Body of pancreas (tissue), 4 donors: ENCODE data around the gene ZNRF4.

ENCODE experiments used
- CTCF ChIP-seq, 7 experiments: fragments of 450-650 bp in 4 of 7; fragments of 200-600 bp in 3 of 7; sonication (generic) in 3 of 7; IDR thresholded peaks; one replicate each; pipeline ENCODE4 v1.5.1; 2016 to 2019; ENCODE audit warnings: antibody characterized with exemption in 7 of 7
- POLR2A ChIP-seq, 3 donors: fragments of 450-650 bp; IDR thresholded peaks; one replicate each; pipeline ENCODE4 v1.6.1; 2016; ENCODE audit warnings: antibody characterized with exemption in 3 of 3, mild to moderate bottlenecking in 2 of 3

DNA sequence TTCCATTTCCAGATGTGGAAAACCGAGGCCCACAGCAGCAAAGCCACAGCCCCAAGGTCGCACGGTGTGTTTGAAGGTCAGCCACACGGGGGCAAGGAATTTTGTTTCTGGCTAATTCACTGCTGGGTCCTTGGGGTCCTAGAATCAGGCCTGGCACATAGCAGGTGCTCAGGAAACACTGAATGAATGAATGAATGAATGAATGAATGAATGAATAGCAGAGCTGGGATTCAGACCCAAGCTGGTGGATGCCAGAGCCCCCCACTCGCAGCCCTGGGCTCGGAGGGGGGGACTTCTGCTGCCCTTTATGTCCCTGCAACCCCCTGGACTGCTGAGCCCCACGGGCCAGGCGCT, 37.0 kb downstream of the ZNRF4 start:
- TF ChIP-seq CTCF (IDR thresholded peaks at IDR 0.05), result no peak
- no peak for TF ChIP-seq POLR2A (IDR thresholded peaks at IDR 0.05)
